Prostate gland (tissue), 2 donors: ENCODE measurements around the gene C8A. TPM values are rescaled to one million over a fixed set of nuclear protein-coding genes. Genes with fewer than 3 reads are reported as not detected.

Experiments used
- DNase-seq: peaks from one replicate; pipeline ENCODE4 v3.0.0-alpha.2; 2019; ENCODE audit warnings: low spot score
- H3K27ac ChIP-seq, 2 donors: fragments of 200-600 bp; sonication (generic); 2 replicates each; pipeline ENCODE4 v1.5.1; 2017 to 2019
- H3K27me3 ChIP-seq: fragments of 200-600 bp; sonication (generic); replicated peaks from 2 replicates; pipeline ENCODE4 v1.5.1; 2019; ENCODE audit not compliant: insufficient read depth
- H3K36me3 ChIP-seq, 2 donors: fragments of 200-600 bp; sonication (generic); 1 replicate in 1 of 2; 2 replicates in 1 of 2; pipeline versions ENCODE4 v1.5.1 to v1.8.1; 2017 to 2019
- H3K4me1 ChIP-seq: fragments of 200-600 bp; sonication (generic); replicated peaks from 2 replicates; pipeline ENCODE4 v1.5.1; 2019
- H3K4me3 ChIP-seq, 2 donors: fragments of 200-600 bp; sonication (generic); 2 replicates each; pipeline ENCODE4 v1.5.1; 2017 to 2019
- H3K9me3 ChIP-seq: fragments of 200-600 bp; sonication (generic); 2 replicates; pipeline ENCODE4 v1.5.1; 2017
- POLR2A ChIP-seq: fragments of 450-650 bp; IDR thresholded peaks from one replicate; pipeline ENCODE4 v1.6.1; 2016; ENCODE audit warnings: antibody characterized with exemption, mild to moderate bottlenecking
- POLR2AphosphoS5 ChIP-seq: sonication (generic); formaldehyde crosslinking; IDR thresholded peaks from one replicate; pipeline ENCODE4 v1.6.1; 2017; ENCODE audit warnings: antibody characterized with exemption
- WGBS: methylation state at CpG from one replicate; pipeline ENCODE4 v1.1.5; 2018; 5-methylcytosine and 5-hydroxymethylcytosine counted together
- intact Hi-C: fragments of 100-400 bp; cut with DNase I; formaldehyde crosslinking; loops from one replicate; pipeline ENCODE4 v1.14.2; 2022
- total RNA-seq, 2 donors: library from RNA; depleted of rRNA; stranded (reverse); fragments of >200 nt; gene quantifications; one replicate each; pipeline ENCODE4 v1.1.0, GENCODE V29; 2016
- TF ChIP-seq, protein P1 (sequence below), 4 experiments: fragments of 200-600 bp in 2 of 4; fragments of 450-650 bp in 2 of 4; sonication (generic) in 2 of 4; IDR thresholded peaks; 1 replicate in 3 of 4; 2 replicates in 1 of 4; pipeline ENCODE4 v1.5.1; 2016 to 2019; ENCODE audit warnings: antibody characterized with exemption in 4 of 4, mild to moderate bottlenecking in 2 of 4, moderate library complexity in 2 of 4

C8A gene
- total RNA-seq, 2 donors from 2014 or later: not detected

DNA sequence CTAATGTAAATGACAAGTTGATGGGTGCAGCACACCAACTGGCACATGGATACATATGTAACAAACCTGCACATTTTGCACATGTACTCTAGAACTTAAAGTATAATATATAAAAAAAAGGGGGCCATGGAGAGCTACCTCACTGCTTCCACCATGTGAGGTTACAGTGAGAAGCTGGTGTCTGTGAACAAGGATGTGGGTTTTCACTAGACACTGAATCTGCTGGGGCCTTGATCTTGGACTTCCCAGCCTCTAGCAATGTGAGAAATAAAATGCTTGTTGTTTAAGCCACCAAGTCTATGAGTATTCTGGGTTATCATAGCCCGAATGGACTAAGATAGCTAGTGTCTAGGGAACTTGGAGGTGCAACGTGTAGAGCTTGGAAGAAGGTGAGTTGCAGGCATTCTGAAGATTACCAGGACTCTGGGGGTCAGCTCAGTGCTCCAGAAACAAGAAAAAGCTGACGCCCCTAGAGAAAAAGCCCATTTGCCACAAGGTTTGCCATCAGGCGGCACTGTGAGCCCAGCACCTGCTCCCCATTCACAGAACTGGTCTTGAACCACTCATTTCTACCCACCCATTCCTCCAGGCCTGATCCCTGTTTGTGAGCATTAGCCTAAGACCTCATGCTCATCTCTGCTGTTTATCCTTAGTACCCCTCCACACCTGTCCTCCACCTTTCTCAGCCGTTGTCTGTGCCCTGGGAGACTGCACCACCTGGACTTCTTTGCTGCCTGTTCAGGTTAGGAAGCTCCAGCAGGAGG is 20.3 kb upstream of the C8A start:
- intact Hi-C loops: loop anchor here (5.0 to 10.0 kb wide), 5 partner anchors 230 to 1713 kb away; partner anchors contain the start of genes DAB1 and OMA1
- H3K36me3 ChIP-seq: no peaks in the 10 kb centered on the region

DNA sequence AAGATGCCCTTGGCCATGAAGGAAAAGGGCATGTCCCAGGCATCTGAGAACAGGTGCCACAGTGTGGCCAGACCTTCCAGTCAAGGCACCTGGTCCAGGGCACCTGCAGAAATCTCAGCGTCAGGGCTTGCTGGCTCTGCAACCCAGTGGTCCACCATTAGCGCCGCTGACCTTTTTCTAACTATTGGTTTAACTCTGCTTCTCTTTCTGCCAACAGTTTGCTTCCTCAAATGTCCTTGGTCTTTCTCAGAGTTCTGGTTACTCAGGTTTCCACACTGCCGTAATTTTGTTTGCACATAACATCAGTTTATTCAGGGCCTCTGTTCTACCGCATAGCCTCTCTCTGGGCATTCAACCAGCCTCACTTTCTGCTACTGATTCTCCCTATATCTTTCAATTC is 18.9 kb upstream of the C8A start:
- H3K27ac ChIP-seq: no peak overlapping the region
- no peak overlapping the region for H3K4me3 ChIP-seq
- H3K4me1 ChIP-seq: no peaks in the 10 kb centered on the region
- intact Hi-C loops: loop anchor here (10.0 kb wide), 2 partner anchors 229 to 589 kb away; partner anchors contain the start of gene DAB1
- DNase-seq: no peak
- no peaks in the 10 kb centered on the region for H3K36me3 ChIP-seq
- TF ChIP-seq POLR2A (no peak), POLR2AphosphoS5 (no peak)
- TF ChIP-seq, protein P1, sequence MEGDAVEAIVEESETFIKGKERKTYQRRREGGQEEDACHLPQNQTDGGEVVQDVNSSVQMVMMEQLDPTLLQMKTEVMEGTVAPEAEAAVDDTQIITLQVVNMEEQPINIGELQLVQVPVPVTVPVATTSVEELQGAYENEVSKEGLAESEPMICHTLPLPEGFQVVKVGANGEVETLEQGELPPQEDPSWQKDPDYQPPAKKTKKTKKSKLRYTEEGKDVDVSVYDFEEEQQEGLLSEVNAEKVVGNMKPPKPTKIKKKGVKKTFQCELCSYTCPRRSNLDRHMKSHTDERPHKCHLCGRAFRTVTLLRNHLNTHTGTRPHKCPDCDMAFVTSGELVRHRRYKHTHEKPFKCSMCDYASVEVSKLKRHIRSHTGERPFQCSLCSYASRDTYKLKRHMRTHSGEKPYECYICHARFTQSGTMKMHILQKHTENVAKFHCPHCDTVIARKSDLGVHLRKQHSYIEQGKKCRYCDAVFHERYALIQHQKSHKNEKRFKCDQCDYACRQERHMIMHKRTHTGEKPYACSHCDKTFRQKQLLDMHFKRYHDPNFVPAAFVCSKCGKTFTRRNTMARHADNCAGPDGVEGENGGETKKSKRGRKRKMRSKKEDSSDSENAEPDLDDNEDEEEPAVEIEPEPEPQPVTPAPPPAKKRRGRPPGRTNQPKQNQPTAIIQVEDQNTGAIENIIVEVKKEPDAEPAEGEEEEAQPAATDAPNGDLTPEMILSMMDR (IDR thresholded peaks at IDR 0.05): no peak
- H3K9me3 ChIP-seq: no peaks in the 10 kb centered on the region
- H3K27me3 ChIP-seq: no peaks in the 10 kb centered on the region
- WGBS: 75% methylated on average over 5 of the region's 5 CpGs

More for the DNA sequence above, 20.3 kb upstream of the C8A start:
- TF ChIP-seq, protein P1 (IDR thresholded peaks at IDR 0.05): no peak
- no peak for TF ChIP-seq POLR2AphosphoS5
- TF ChIP-seq POLR2A: no peak
- no peaks in the 10 kb centered on the region for H3K4me1 ChIP-seq
- H3K9me3 ChIP-seq: no peaks in the 10 kb centered on the region
- no peak overlapping the region for H3K4me3 ChIP-seq
- H3K27me3 ChIP-seq: no peaks in the 10 kb centered on the region
- no peak for DNase-seq
- H3K27ac ChIP-seq: no peak overlapping the region
- WGBS: 98% methylated on average over 5 of the region's 5 CpGs

DNA sequence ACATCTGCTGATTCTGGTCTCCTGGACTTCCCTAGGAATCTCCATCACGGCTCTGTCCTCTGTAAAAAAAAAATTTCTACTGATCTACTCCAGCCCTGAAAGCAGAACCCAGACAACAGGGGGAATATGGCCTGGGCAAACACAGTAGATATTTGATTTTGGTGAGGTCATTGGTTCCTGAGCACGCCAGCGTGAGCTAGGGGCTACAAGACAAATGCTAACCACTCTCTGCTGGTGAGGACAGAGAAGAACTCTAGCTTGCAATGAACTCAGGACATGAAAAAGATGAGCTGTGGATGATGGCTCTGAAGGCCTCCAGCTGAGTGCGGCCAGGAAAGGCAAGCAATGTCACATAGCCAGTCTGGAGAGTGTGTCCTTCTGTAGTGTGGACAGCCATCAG is 18.2 kb upstream of the C8A start:
- 95% methylated on average over 4 of the region's 4 CpGs for WGBS
- H3K27me3 ChIP-seq: no peaks in the 10 kb centered on the region
- TF ChIP-seq, protein P1 (IDR thresholded peaks at IDR 0.05): no peak
- TF ChIP-seq POLR2A (no peak), POLR2AphosphoS5 (no peak)
- H3K36me3 ChIP-seq: no peaks in the 10 kb centered on the region
- DNase-seq: no peak
- intact Hi-C loops: loop anchor here (10.0 kb wide), 2 partner anchors 228 to 588 kb away; partner anchors contain the start of gene DAB1
- no peaks in the 10 kb centered on the region for H3K4me1 ChIP-seq
- no peak overlapping the region for H3K27ac ChIP-seq
- no peaks in the 10 kb centered on the region for H3K9me3 ChIP-seq
- no peak overlapping the region for H3K4me3 ChIP-seq

DNA sequence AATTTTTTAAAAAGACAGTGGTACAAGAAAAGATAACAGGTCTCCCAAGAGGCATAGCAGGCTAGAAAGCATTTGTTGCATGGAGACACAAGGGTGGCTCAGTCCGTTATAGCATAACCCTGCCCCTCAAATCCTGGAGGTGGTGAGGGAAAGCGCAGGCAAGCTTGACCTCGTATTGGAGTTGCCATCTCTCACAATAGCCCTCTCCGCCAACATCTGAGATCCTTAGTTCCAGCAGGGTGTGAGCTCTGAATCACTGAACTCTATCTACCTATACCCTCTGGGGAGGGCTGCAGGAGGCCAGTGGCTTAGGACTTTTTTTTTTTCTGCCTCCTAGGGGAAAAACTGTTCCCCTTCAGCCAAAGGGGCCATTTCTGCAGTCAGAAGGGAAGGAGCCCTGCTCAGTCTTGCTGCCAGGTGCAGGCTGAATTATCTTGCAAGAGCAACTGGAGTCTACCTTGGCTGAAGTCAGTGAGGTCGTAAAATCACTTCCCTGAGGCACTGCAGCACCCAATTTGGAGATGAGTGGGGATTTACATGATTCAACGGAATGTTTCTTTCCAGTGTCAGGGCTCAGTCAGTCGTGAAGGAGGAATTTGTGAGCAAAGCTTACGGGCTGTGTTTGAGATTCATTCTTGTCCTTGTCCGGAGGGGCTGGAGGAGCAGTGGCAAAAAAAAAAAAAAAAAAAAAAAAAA is 17.2 kb upstream of the C8A start:
- Histone ChIP-seq H3K36me3 (no peaks in the 10 kb centered on the region), H3K27me3 (no peaks in the 10 kb centered on the region), H3K4me1 (no peaks in the 10 kb centered on the region), H3K27ac (no peak overlapping the region), H3K9me3 (no peaks in the 10 kb centered on the region), H3K4me3 (no peak overlapping the region)
- TF ChIP-seq POLR2A (no peak), POLR2AphosphoS5 (no peak)
- TF ChIP-seq, protein P1 (IDR thresholded peaks at IDR 0.05): no peak
- intact Hi-C loops: loop anchor here (10.0 kb wide), 2 partner anchors 227 to 587 kb away; partner anchors contain the start of gene DAB1
- WGBS: 38% methylated on average over 9 of the region's 9 CpGs
- no peak for DNase-seq
